Measurements from ENCODE around the gene MYO7B.

MYO7B gene

GRCh38 chr2:127629637-127630036 lies 94.2 kb downstream of the MYO7B start:
- DNase-seq (ENCODE audit: low read depth, low spot score), result no peak
- no peak overlapping the region for H3K4me3 ChIP-seq (ENCODE audit: low read length)

GRCh38 chr2:127630096-127630863 lies 94.8 kb downstream of the MYO7B start:
- no peak overlapping the region for H3K4me3 ChIP-seq (ENCODE audit: low read length)
- no peak for DNase-seq (ENCODE audit: low read depth, low spot score)

GRCh38 chr2:127630864-127631540 lies 95.5 kb downstream of the MYO7B start:
- H3K4me3 ChIP-seq (ENCODE audit: low read length), result no peak overlapping the region
- no peak for DNase-seq (ENCODE audit: low read depth, low spot score)

- no peak for DNase-seq (ENCODE audit: low read depth, low spot score)
- H3K4me3 ChIP-seq (ENCODE audit: low read length), result no peak overlapping the region
Measured at GRCh38 chr2:127631541-127631996, 96.1 kb downstream of the MYO7B start.

- DNase-seq (ENCODE audit: low read depth, low spot score), result no peak
- H3K4me3 ChIP-seq (ENCODE audit: low read length), result no peak overlapping the region
Measured at GRCh38 chr2:127631997-127632581, 96.6 kb downstream of the MYO7B start.

GRCh38 chr2:127632592-127633489 lies 97.4 kb downstream of the MYO7B start:
- no peak overlapping the region for H3K4me3 ChIP-seq (ENCODE audit: low read length)
- no peak for DNase-seq (ENCODE audit: low read depth, low spot score)

- no peak for DNase-seq (ENCODE audit: low read depth, low spot score)
- H3K4me3 ChIP-seq (ENCODE audit: low read length), result no peak overlapping the region
Measured at GRCh38 chr2:127633556-127634065, 98.1 kb downstream of the MYO7B start.

- no peak for DNase-seq (ENCODE audit: low read depth, low spot score)
Measured at GRCh38 chr2:127634066-127634617, 98.7 kb downstream of the MYO7B start.

GRCh38 chr2:127634626-127635379 lies 99.3 kb downstream of the MYO7B start:
- DNase-seq (ENCODE audit: low read depth, low spot score), result no peak
- no peak overlapping the region for H3K4me3 ChIP-seq (ENCODE audit: low read length)

More at GRCh38 chr2:127634066-127634617, 98.7 kb downstream of the MYO7B start:
- no peak overlapping the region for H3K4me3 ChIP-seq (ENCODE audit: low read length)

GRCh38 chr2:127635380-127636237 lies 100.1 kb downstream of the MYO7B start:
- H3K4me3 ChIP-seq (ENCODE audit: low read length), result no peak overlapping the region
- no peak for DNase-seq (ENCODE audit: low read depth, low spot score)

- no peak for DNase-seq (ENCODE audit: low read depth, low spot score)
- no peak overlapping the region for H3K4me3 ChIP-seq (ENCODE audit: low read length)
Measured at GRCh38 chr2:127636248-127637235, 101.1 kb downstream of the MYO7B start.

- no peak overlapping the region for H3K4me3 ChIP-seq (ENCODE audit: low read length)
- DNase-seq (ENCODE audit: low read depth, low spot score), result no peak
Measured at GRCh38 chr2:127637236-127637630, 101.8 kb downstream of the MYO7B start.

GRCh38 chr2:127637725-127638252 lies 102.3 kb downstream of the MYO7B start:
- no peak for DNase-seq (ENCODE audit: low read depth, low spot score)

GRCh38 chr2:127638361-127639110 lies 103.1 kb downstream of the MYO7B start:
- DNase-seq (ENCODE audit: low read depth, low spot score), result no peak

More at GRCh38 chr2:127637725-127638252, 102.3 kb downstream of the MYO7B start:
- H3K4me3 ChIP-seq (ENCODE audit: low read length), result no peak overlapping the region

GRCh38 chr2:127639111-127639474 lies 103.6 kb downstream of the MYO7B start:
- H3K4me3 ChIP-seq (ENCODE audit: low read length), result no peak overlapping the region
- DNase-seq (ENCODE audit: low read depth, low spot score), result no peak

More at GRCh38 chr2:127638361-127639110, 103.1 kb downstream of the MYO7B start:
- no peak overlapping the region for H3K4me3 ChIP-seq (ENCODE audit: low read length)
